VCaP (cell line): ENCODE measurements around the gene CD226.
"Not testable (repeated sequence)": the region's sequence is repeated elsewhere in the genome, so short reads cannot be mapped to it uniquely, and the experiment has no call there.

Source experiments
- H3K27ac ChIP-seq: fragments of 450-650 bp; 2 replicates; pipeline ENCODE4 v1.5.1; 2017
- TF ChIP-seq, protein P1 (sequence below): fragments of 450-650 bp; conservative IDR thresholded peaks from 2 replicates; pipeline ENCODE4 v1.5.1; 2017; ENCODE audit warnings: mild to moderate bottlenecking, moderate library complexity

Gene CD226

DNA sequence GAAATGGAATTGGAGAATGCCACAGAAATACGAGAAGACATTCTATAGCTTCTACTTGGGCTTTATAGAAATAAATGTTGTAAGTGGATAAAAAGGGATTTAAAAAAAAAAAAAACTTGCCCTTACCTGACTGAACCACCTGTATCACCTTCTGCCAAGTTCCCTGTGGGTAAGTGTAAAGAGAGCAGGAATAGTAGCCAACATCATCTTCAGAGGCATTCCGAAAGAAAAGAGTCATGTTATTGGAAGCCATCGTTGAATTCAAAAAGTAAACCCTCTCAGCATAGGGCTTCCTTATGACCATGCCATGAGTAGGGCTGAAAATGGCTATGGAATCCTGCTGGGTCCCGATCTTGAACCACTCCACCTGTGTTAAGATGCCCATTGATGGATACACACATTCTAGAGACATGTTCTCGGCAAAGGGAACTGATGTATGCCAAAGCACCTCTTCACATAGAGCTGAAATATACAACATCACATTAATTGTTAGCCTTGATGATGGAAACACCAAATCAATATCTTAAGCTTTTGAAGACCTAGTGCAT lies 991 bp downstream of the CD226 start:
- TF ChIP-seq, protein P1, sequence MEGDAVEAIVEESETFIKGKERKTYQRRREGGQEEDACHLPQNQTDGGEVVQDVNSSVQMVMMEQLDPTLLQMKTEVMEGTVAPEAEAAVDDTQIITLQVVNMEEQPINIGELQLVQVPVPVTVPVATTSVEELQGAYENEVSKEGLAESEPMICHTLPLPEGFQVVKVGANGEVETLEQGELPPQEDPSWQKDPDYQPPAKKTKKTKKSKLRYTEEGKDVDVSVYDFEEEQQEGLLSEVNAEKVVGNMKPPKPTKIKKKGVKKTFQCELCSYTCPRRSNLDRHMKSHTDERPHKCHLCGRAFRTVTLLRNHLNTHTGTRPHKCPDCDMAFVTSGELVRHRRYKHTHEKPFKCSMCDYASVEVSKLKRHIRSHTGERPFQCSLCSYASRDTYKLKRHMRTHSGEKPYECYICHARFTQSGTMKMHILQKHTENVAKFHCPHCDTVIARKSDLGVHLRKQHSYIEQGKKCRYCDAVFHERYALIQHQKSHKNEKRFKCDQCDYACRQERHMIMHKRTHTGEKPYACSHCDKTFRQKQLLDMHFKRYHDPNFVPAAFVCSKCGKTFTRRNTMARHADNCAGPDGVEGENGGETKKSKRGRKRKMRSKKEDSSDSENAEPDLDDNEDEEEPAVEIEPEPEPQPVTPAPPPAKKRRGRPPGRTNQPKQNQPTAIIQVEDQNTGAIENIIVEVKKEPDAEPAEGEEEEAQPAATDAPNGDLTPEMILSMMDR = no peak
- peak overlapping the region; percentile 29; the same call in 1 of the 2 replicates for H3K27ac ChIP-seq

DNA sequence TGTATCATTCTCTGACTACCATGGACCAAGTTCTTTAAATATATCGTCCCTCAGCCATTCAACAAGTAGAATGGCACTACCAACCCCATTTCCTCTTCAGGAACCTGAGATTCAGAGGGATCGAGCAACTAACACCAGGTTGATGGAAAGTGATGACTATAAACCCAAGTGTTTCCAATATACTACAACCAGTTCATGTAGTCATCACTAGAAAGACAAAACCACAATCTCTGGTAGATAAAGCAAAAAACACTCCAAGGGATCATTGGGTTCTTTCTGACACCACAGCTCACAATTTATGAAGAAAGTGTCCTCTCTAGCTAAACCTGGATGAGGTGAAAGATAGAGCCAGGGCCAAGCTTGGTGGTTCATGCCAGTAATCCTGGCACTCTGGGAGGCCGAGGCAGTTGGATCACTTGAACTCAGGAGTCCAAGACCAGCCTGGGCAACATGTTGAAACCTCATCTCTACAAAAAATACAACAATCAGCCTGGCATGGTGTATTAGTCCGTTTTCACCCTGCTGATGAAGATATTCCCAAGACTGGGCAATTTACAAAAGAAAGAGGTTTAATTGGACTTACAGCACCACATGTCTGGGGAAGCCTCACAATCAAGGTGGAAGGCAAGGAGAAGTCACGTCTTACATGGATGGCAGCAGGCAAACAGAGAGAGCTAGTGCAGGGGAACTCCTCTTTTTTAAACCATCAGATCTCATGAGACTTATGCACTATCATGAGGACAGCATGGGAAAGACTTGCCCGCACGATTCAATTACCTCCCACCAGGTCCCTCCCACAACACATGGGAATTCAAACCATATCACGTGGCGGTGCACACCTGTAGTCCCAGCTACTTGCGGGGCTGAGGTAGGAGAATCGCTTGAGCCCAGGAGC lies 2.2 kb downstream of the CD226 start:
- TF ChIP-seq, protein P1 = no peak
- no peak overlapping the region for H3K27ac ChIP-seq

DNA sequence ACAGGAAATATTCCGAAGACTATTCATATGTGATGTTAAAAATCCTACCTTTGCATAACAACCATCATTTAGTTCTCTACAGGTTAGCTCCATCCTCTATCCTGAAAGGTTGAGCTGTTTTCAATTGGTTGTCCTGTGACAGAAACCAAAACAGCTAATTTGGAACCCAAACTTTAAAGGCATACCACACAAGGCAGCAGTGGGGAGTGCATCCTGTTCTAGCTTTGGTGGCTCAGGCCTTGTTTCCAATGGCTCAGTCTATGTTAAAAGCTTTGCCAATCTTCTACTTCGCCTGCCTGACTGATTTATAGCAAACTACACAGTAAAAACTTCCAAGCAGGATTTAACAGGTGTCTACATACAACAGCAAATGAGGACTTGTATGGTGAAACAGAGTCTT lies 3.2 kb downstream of the CD226 start:
- TF ChIP-seq, protein P1 = no peak
- H3K27ac ChIP-seq = no peak overlapping the region

DNA sequence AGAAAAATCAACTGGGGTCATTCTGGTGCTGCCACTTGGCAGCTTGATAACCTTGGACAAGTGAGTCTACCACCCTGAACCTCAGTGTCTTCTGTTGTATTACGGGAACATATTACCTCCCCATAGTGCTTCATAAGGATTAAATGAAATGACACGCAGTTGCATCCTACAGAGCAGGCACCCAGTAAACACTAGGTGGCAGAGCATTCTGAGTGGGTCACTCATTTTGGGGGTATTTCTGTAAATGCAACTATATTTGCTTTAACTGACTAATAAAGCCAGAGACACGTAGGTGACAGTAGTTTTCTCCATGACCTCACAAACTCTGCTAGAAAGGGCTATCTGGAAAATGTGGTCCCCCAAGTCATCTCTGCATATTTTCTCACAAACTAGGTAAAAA lies 4.7 kb downstream of the CD226 start:
- TF ChIP-seq, protein P1 = no peak
- no peak overlapping the region for H3K27ac ChIP-seq

DNA sequence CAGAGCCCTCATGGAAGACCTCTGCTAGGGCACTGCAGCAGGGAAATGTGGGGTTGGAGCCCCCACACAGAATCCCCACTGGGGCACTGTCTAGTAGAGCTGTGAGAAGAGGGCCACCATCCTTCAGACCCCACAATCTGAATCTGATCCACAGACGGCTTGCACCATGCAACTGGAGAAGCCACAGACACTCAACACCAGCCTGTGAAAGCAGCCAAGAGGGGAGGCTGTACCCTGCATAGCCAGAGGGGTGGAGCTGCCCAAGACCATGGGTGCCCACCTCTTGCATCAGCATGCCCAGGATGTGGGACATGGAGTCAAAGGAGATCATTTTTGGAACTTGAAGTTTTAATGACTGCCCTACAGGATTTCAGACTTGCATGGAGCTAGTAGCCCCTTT lies 6.5 kb downstream of the CD226 start:
- TF ChIP-seq, protein P1 = no peak

DNA sequence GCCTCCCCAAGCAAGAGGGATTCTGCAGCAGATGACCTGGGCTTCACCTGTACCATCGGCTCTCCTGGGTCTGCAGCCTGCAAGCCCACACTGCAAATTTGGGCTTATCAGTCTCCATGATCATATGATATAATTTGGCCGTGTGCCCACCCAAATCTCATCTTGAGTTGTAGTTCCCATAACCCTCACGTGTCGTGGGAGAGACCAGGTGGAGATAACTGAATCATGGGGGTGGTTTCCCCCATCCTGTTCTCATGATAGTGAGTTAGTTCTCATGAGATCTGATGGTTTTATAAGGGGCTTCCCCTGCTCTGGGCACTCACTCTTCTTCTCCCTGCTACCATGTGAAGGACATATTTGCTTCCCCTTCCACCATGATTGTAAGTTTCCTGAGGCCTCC lies 7.9 kb downstream of the CD226 start:
- H3K27ac ChIP-seq = not testable (repeated sequence)

More for the DNA sequence above, 6.5 kb downstream of the CD226 start:
- H3K27ac ChIP-seq = no peak overlapping the region

DNA sequence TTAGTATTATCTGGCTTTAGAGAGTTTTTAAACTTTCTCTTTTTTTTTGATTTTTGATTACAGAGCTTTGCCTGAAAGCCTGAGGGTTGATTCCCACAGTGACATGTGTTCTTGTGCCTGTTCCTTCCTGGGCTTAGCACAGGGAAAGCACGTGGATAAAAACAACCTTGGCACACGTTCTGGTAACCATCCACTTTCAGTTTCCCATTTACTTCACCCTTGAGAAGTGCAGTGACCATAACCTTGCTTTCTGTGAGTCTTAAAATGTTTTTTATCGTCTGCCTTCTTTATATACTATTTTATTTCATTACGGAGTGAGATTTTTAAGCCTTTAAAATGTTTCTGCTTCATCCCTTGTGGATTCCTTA lies 11.5 kb downstream of the CD226 start:
- TF ChIP-seq, protein P1 = no peak
- no peak overlapping the region for H3K27ac ChIP-seq
